Lower lobe of right lung (tissue), 2 donors: Measurements from ENCODE around the gene KLF7. TPM values are rescaled to one million over a fixed set of nuclear protein-coding genes. Genes with fewer than 3 reads are reported as not detected.
A peak's percentile ranks its signal among the peaks of the same experiment; 100 is the strongest.
"Not testable (repeated sequence)": the region's sequence is repeated elsewhere in the genome, so short reads cannot be mapped to it uniquely, and the experiment has no call there.

Source experiments
- ATAC-seq, 2 donors: fragments of 200-7000 bp; cut with Tn5 transposase; one replicate each; pipeline ENCODE4 v1.9.1; 2020 to 2022; ENCODE audit warnings: mild to moderate bottlenecking in 2 of 2, moderate library complexity in 2 of 2
- DNase-seq: peaks from one replicate; pipeline ENCODE4 v3.0.0-alpha.2; 2020
- H3K27ac ChIP-seq: fragments of 200-600 bp; one replicate; pipeline ENCODE4 v1.8.0; 2022
- H3K27me3 ChIP-seq: fragments of 200-600 bp; one replicate; pipeline ENCODE4 v1.8.0; 2022; ENCODE audit warnings: low read depth
- H3K36me3 ChIP-seq: fragments of 200-600 bp; one replicate; pipeline ENCODE4 v1.8.0; 2022; ENCODE audit warnings: mild to moderate bottlenecking
- H3K4me1 ChIP-seq: fragments of 200-600 bp; one replicate; pipeline ENCODE4 v1.8.0; 2022
- H3K4me3 ChIP-seq: fragments of 200-600 bp; one replicate; pipeline ENCODE4 v1.8.0; 2022; ENCODE audit warnings: mild to moderate bottlenecking
- H3K9me3 ChIP-seq: fragments of 200-600 bp; one replicate; pipeline ENCODE4 v1.8.0; 2022
- intact Hi-C: fragments of 100-400 bp; cut with DNase I; formaldehyde crosslinking; loops from one replicate; pipeline ENCODE4 v1.11.0; 2022
- microRNA-seq: library from miRNA; unstranded; fragments of <30 nt; microRNA quantifications from one replicate; pipeline ENCODE4 v1.2.0, GENCODE V29; 2020; ENCODE audit warnings: borderline number of aligned reads
- total RNA-seq: library from RNA; stranded (reverse); fragmentation: NEBNext Ultra II Directional; extraction: Animal tissue kit (Norgen Biotek cat#: 25700); gene quantifications from one replicate; pipeline ENCODE4 v1.2.1, GENCODE V29; 2021
- TF ChIP-seq, protein P1 (sequence below): fragments of 200-600 bp; IDR thresholded peaks from one replicate; pipeline ENCODE4 v1.8.0; 2022; ENCODE audit warnings: antibody characterized with exemption, mild to moderate bottlenecking
- donor health status: DM: no; HTN: yes; CAD: no; lungs with severe emphysema.

Gene KLF7
- total RNA-seq, 1 donor from 2014 or later: 66.5 TPM

DNA sequence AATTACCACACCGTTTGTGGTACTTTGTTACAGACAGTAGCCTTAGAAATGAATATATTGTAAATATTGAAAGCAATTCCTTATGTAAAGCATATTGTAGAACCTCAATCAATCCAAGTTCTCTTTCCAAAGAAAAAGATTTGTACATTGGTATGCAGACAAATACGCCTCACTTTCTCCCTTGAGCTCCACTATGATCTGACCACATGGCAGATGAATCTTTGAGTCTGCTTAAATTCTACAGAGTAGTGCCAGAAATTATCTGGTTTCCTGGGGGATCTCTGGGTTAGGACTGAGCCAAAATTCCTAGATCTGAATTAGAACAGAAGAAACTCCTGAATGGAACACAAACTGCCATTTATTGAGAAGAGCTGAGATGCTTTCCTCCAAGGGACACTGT is 127.4 kb downstream of the KLF7 start:
- ATAC-seq (no peak), DNase-seq (no peak)
- Histone ChIP-seq H3K4me1 (no peaks in the 10 kb centered on the region), H3K9me3 (peaks cover 3% of the 10 kb centered on the region), H3K27ac (no peak overlapping the region), H3K4me3 (no peak overlapping the region), H3K27me3 (no peaks in the 10 kb centered on the region), H3K36me3 (no peaks in the 10 kb centered on the region)
- intact Hi-C loops: no loop called here
- TF ChIP-seq, protein P1, sequence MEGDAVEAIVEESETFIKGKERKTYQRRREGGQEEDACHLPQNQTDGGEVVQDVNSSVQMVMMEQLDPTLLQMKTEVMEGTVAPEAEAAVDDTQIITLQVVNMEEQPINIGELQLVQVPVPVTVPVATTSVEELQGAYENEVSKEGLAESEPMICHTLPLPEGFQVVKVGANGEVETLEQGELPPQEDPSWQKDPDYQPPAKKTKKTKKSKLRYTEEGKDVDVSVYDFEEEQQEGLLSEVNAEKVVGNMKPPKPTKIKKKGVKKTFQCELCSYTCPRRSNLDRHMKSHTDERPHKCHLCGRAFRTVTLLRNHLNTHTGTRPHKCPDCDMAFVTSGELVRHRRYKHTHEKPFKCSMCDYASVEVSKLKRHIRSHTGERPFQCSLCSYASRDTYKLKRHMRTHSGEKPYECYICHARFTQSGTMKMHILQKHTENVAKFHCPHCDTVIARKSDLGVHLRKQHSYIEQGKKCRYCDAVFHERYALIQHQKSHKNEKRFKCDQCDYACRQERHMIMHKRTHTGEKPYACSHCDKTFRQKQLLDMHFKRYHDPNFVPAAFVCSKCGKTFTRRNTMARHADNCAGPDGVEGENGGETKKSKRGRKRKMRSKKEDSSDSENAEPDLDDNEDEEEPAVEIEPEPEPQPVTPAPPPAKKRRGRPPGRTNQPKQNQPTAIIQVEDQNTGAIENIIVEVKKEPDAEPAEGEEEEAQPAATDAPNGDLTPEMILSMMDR: no peak

DNA sequence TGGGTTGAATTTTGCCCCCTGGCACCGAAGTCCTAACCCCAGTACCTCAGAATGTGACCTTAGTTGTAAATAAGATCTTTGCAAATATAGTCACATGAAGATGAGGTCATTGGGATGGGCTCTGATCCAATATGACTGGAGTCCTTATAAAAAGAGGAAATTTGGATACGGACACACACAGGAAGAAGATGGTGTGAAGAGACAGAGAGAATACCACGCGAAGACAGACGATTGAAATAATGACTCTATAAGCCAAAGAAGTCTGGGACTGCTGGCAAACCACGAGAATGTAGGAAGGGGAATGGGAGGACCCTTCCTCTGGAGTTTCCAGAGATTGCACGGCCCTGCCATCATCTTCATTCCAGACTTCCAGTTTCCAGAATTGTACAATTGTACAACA is 127.9 kb downstream of the KLF7 start:
- Histone ChIP-seq H3K27me3 (no peaks in the 10 kb centered on the region), H3K36me3 (no peaks in the 10 kb centered on the region), H3K27ac (no peak overlapping the region), H3K9me3 (peaks cover 6% of the 10 kb centered on the region), H3K4me3 (no peak overlapping the region), H3K4me1 (no peaks in the 10 kb centered on the region)
- intact Hi-C loops: no loop called here
- ATAC-seq (no peak), DNase-seq (no peak)
- TF ChIP-seq, protein P1: no peak

DNA sequence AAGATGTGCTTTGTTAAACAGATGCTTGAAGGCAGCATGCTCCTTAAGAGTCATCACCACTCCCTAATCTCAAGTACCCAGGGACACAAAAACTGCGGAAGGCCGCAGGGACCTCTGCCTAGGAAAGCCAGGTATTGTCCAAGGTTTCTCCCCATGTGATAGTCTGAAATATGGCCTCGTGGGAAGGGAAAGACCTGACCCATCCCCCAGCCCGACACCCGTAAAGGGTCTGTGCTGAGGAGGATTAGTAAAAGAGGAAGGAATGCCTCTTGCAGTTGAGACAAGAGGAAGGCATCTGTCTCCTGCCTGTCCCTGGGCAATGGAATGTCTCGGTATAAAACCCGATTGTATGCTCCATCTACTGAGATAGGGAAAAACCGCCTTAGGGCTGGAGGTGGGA is 128.7 kb downstream of the KLF7 start:
- intact Hi-C loops, H3K27me3 ChIP-seq, H3K27ac ChIP-seq, H3K36me3 ChIP-seq, DNase-seq, H3K4me3 ChIP-seq, ATAC-seq, H3K4me1 ChIP-seq, H3K9me3 ChIP-seq: not testable (repeated sequence)

DNA sequence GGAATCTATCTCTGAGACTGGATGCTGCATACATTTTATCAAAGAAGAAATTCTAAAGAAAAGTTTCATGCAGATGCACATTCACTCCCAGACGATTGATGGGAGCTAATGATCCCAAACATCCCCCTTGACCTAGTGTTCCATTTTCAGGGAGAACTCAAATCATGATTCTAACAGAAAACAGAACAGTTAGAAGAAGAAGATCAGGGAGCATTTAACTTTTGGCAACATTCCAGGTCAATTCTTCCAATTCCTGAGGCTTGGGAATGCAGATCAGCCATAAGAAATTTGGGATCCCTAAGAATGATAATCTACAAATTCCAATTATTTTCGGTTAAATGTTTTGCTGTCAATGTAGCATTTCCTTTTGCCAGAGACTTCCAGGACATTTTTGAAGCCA is 129.9 kb downstream of the KLF7 start:
- TF ChIP-seq, protein P1: no peak
- H3K27me3 ChIP-seq: no peaks in the 10 kb centered on the region
- H3K4me3 ChIP-seq: no peak overlapping the region
- ATAC-seq (no peak), DNase-seq (no peak)
- no peak overlapping the region for H3K27ac ChIP-seq
- H3K4me1 ChIP-seq: no peaks in the 10 kb centered on the region
- H3K9me3 ChIP-seq: peaks cover 6% of the 10 kb centered on the region
- intact Hi-C loops: no loop called here
- no peaks in the 10 kb centered on the region for H3K36me3 ChIP-seq

DNA sequence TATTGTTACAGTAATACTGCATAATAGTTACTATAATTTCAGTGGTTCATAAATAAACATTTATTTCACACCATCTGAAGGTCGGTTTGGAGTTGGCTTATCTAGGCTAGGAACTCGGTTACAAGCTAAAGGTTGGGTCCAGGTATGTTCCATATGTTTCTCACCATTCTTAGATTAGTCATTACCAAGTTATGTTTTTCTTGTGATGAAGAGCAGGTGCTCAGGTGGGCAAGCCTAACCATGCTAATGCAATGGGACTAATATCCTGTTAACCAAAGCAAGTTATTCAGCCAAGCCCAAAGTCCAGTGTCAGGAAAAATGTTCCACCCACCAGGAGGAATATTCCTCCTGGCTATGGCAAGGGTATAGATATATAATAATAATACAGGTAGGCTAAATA is 133.3 kb downstream of the KLF7 start:
- TF ChIP-seq, protein P1: no peak
- DNase-seq (no peak), ATAC-seq (no peak)
- no peaks in the 10 kb centered on the region for H3K4me1 ChIP-seq
- intact Hi-C loops: no loop called here
- peaks cover 6% of the 10 kb centered on the region for H3K9me3 ChIP-seq
- no peak overlapping the region for H3K4me3 ChIP-seq
- no peaks in the 10 kb centered on the region for H3K36me3 ChIP-seq
- H3K27ac ChIP-seq: no peak overlapping the region
- H3K27me3 ChIP-seq: no peaks in the 10 kb centered on the region

Small RNAs within 50 kb of the gene (microRNA-seq; reads per million reads assigned to microRNA genes)
- 5.0 reads per million, percentile 3 among the genes with 10 or more reads in this experiment for gene MIR2355
- gene MIR7845: 2.0 reads per million

Other genes starting within 250 kb of the KLF7 start
- not detected for gene CPO, start 226.4 kb downstream of the KLF7 start, total RNA-seq